ENCODE measurements around the gene UBR2.
"Not testable (repeated sequence)": the region's sequence is repeated elsewhere in the genome, so short reads cannot be mapped to it uniquely, and the experiment has no call there.

UBR2 gene

GRCh38 chr6:42692137-42692911, 128.5 kb downstream of the UBR2 start:
- H3K4me1 Mint-ChIP-seq = peaks cover 23% of the 10 kb centered on the region
- H3K9me3 Mint-ChIP-seq = no peaks in the 10 kb centered on the region
- H3K27ac Mint-ChIP-seq (ENCODE audit: low read depth) = no peak overlapping the region
- H3K4me3 Mint-ChIP-seq = no peak overlapping the region
- peaks cover 46% of the 10 kb centered on the region for H3K36me3 Mint-ChIP-seq (ENCODE audit: insufficient read depth)
- ATAC-seq (replicated peaks; ENCODE audit: extremely low read depth, poor library complexity, severe bottlenecking) (no peak), DNase-seq (ENCODE audit: low spot score in 2 of 2) (no peak)
- no peaks in the 10 kb centered on the region for H3K27me3 Mint-ChIP-seq

- Mint-ChIP-seq H3K27ac (ENCODE audit: low read depth) (peak overlapping the region; percentile 82), H3K27me3 (no peaks in the 10 kb centered on the region), H3K4me3 (peak overlapping the region; percentile 19), H3K9me3 (no peaks in the 10 kb centered on the region), H3K36me3 (ENCODE audit: insufficient read depth) (peaks cover 35% of the 10 kb centered on the region), H3K4me1 (peaks cover 23% of the 10 kb centered on the region)
- DNase-seq (ENCODE audit: low spot score in 2 of 2) (no peak), ATAC-seq (replicated peaks; ENCODE audit: extremely low read depth, poor library complexity, severe bottlenecking) (no peak)
Observed at GRCh38 chr6:42693725-42694323, 130.0 kb downstream of the UBR2 start.

- Mint-ChIP-seq H3K36me3 (ENCODE audit: insufficient read depth) (peaks cover 28% of the 10 kb centered on the region), H3K27me3 (no peaks in the 10 kb centered on the region), H3K4me1 (peaks cover 23% of the 10 kb centered on the region), H3K27ac (ENCODE audit: low read depth) (peak overlapping the region; percentile 82), H3K9me3 (no peaks in the 10 kb centered on the region), H3K4me3 (peak overlapping the region; percentile 19)
- DNase-seq (ENCODE audit: low spot score in 2 of 2) (no peak), ATAC-seq (replicated peaks; ENCODE audit: extremely low read depth, poor library complexity, severe bottlenecking) (no peak)
Observed at GRCh38 chr6:42694586-42694985, 130.8 kb downstream of the UBR2 start.

- Mint-ChIP-seq H3K4me1 (peaks cover 18% of the 10 kb centered on the region), H3K4me3 (no peak overlapping the region), H3K27me3 (no peaks in the 10 kb centered on the region), H3K9me3 (no peaks in the 10 kb centered on the region), H3K36me3 (ENCODE audit: insufficient read depth) (peaks cover 11% of the 10 kb centered on the region), H3K27ac (ENCODE audit: low read depth) (no peak overlapping the region)
- no peak for ATAC-seq (replicated peaks; ENCODE audit: extremely low read depth, poor library complexity, severe bottlenecking)
- DNase-seq (ENCODE audit: low spot score in 2 of 2) = no peak
Observed at GRCh38 chr6:42696526-42697267, 132.9 kb downstream of the UBR2 start.

- Mint-ChIP-seq H3K36me3 (ENCODE audit: insufficient read depth) (peaks cover 10% of the 10 kb centered on the region), H3K27me3 (no peaks in the 10 kb centered on the region), H3K4me1 (peaks cover 18% of the 10 kb centered on the region), H3K4me3 (no peak overlapping the region), H3K9me3 (no peaks in the 10 kb centered on the region), H3K27ac (ENCODE audit: low read depth) (peak overlapping the region; percentile 35)
- ATAC-seq (replicated peaks; ENCODE audit: extremely low read depth, poor library complexity, severe bottlenecking) = no peak
- no peak for DNase-seq (ENCODE audit: low spot score in 2 of 2)
Observed at GRCh38 chr6:42697268-42697655, 133.4 kb downstream of the UBR2 start.

GRCh38 chr6:42698217-42698616, 134.4 kb downstream of the UBR2 start:
- Mint-ChIP-seq H3K36me3 (ENCODE audit: insufficient read depth) (peaks cover 9% of the 10 kb centered on the region), H3K4me3 (no peak overlapping the region), H3K27me3 (no peaks in the 10 kb centered on the region), H3K9me3 (no peaks in the 10 kb centered on the region), H3K27ac (ENCODE audit: low read depth) (peak overlapping the region; percentile 35), H3K4me1 (peaks cover 17% of the 10 kb centered on the region)
- ATAC-seq (replicated peaks; ENCODE audit: extremely low read depth, poor library complexity, severe bottlenecking) (no peak), DNase-seq (ENCODE audit: low spot score in 2 of 2) (no peak)

- H3K4me1 Mint-ChIP-seq = no peaks in the 10 kb centered on the region
- no peak overlapping the region for H3K4me3 Mint-ChIP-seq
- no peak overlapping the region for H3K27ac Mint-ChIP-seq (ENCODE audit: low read depth)
- DNase-seq (ENCODE audit: low spot score in 2 of 2) = no peak
- H3K9me3 Mint-ChIP-seq = no peaks in the 10 kb centered on the region
- no peaks in the 10 kb centered on the region for H3K27me3 Mint-ChIP-seq
- H3K36me3 Mint-ChIP-seq (ENCODE audit: insufficient read depth) = peaks cover 5% of the 10 kb centered on the region
- ATAC-seq (replicated peaks; ENCODE audit: extremely low read depth, poor library complexity, severe bottlenecking) = no peak
Observed at GRCh38 chr6:42702200-42702599, 138.4 kb downstream of the UBR2 start.

- H3K27me3 Mint-ChIP-seq; H3K27ac Mint-ChIP-seq (ENCODE audit: low read depth); H3K36me3 Mint-ChIP-seq (ENCODE audit: insufficient read depth); ATAC-seq (replicated peaks; ENCODE audit: extremely low read depth, poor library complexity, severe bottlenecking); H3K4me3 Mint-ChIP-seq; H3K9me3 Mint-ChIP-seq; H3K4me1 Mint-ChIP-seq; DNase-seq (ENCODE audit: low spot score in 2 of 2): not testable (repeated sequence)
Observed at GRCh38 chr6:42702786-42703185, 139.0 kb downstream of the UBR2 start.

GRCh38 chr6:42704251-42704936, 140.6 kb downstream of the UBR2 start:
- Mint-ChIP-seq H3K4me3 (no peak overlapping the region), H3K27ac (ENCODE audit: low read depth) (no peak overlapping the region), H3K36me3 (ENCODE audit: insufficient read depth) (peaks cover 2% of the 10 kb centered on the region), H3K9me3 (no peaks in the 10 kb centered on the region), H3K27me3 (no peaks in the 10 kb centered on the region), H3K4me1 (no peaks in the 10 kb centered on the region)
- ATAC-seq (replicated peaks; ENCODE audit: extremely low read depth, poor library complexity, severe bottlenecking) (no peak), DNase-seq (ENCODE audit: low spot score in 2 of 2) (no peak)

- DNase-seq (ENCODE audit: low spot score in 2 of 2) (no peak), ATAC-seq (replicated peaks; ENCODE audit: extremely low read depth, poor library complexity, severe bottlenecking) (no peak)
- Mint-ChIP-seq H3K27ac (ENCODE audit: low read depth) (no peak overlapping the region), H3K36me3 (ENCODE audit: insufficient read depth) (peaks cover 2% of the 10 kb centered on the region), H3K4me3 (no peak overlapping the region), H3K27me3 (no peaks in the 10 kb centered on the region), H3K4me1 (no peaks in the 10 kb centered on the region), H3K9me3 (no peaks in the 10 kb centered on the region)
Observed at GRCh38 chr6:42704937-42705374, 141.1 kb downstream of the UBR2 start.

- H3K27me3 Mint-ChIP-seq = no peaks in the 10 kb centered on the region
- H3K4me3 Mint-ChIP-seq = no peak overlapping the region
- no peaks in the 10 kb centered on the region for H3K9me3 Mint-ChIP-seq
- H3K36me3 Mint-ChIP-seq (ENCODE audit: insufficient read depth) = peaks cover 2% of the 10 kb centered on the region
- no peak overlapping the region for H3K27ac Mint-ChIP-seq (ENCODE audit: low read depth)
- ATAC-seq (replicated peaks; ENCODE audit: extremely low read depth, poor library complexity, severe bottlenecking) (no peak), DNase-seq (ENCODE audit: low spot score in 2 of 2) (no peak)
- no peaks in the 10 kb centered on the region for H3K4me1 Mint-ChIP-seq
Observed at GRCh38 chr6:42707595-42707994, 143.8 kb downstream of the UBR2 start.

GRCh38 chr6:42708096-42708495, 144.3 kb downstream of the UBR2 start:
- Mint-ChIP-seq H3K4me3 (no peak overlapping the region), H3K27ac (ENCODE audit: low read depth) (no peak overlapping the region), H3K36me3 (ENCODE audit: insufficient read depth) (peaks cover 2% of the 10 kb centered on the region), H3K4me1 (no peaks in the 10 kb centered on the region), H3K9me3 (no peaks in the 10 kb centered on the region), H3K27me3 (no peaks in the 10 kb centered on the region)
- ATAC-seq (replicated peaks; ENCODE audit: extremely low read depth, poor library complexity, severe bottlenecking) (no peak), DNase-seq (ENCODE audit: low spot score in 2 of 2) (no peak)
